ENCODE results near the gene MEIS2. TPM values are rescaled to one million over a fixed set of nuclear protein-coding genes. Genes with fewer than 3 reads are reported as not detected.

The MEIS2 gene
- total and polyA plus RNA-seq, 12 donors, result 36.2 to 139 (median 74.8) TPM

DNA sequence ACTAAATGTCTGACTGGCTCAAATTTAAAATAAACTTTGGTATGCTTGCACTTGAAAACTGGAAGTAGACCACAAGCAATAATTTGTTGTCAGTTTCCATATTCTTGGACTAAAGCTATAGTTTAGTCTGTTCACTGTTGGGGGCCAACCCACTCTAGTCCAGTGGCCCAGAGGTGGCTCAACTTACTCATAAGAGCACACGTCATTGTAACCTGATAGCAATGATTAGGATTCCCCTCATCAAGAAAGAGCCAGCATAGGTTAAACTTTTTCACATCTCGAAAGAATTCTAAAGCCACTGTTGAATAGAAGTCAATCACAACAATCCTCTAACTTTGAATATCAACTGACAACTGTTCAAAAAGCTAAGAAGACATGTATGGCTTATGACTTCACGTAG lies 147.0 kb downstream of the MEIS2 start:
- no peaks in the 10 kb centered on the region for H3K9me3 ChIP-seq (replicated peaks in 1 of 3)
- H3K4me1 ChIP-seq (replicated peaks in 1 of 2), result no peaks in the 10 kb centered on the region
- H3K27me3 ChIP-seq, result no peaks in the 10 kb centered on the region
- no peak overlapping the region for H3K4me3 ChIP-seq
- H3K27ac ChIP-seq, result no peak overlapping the region
- TF ChIP-seq, protein P1, sequence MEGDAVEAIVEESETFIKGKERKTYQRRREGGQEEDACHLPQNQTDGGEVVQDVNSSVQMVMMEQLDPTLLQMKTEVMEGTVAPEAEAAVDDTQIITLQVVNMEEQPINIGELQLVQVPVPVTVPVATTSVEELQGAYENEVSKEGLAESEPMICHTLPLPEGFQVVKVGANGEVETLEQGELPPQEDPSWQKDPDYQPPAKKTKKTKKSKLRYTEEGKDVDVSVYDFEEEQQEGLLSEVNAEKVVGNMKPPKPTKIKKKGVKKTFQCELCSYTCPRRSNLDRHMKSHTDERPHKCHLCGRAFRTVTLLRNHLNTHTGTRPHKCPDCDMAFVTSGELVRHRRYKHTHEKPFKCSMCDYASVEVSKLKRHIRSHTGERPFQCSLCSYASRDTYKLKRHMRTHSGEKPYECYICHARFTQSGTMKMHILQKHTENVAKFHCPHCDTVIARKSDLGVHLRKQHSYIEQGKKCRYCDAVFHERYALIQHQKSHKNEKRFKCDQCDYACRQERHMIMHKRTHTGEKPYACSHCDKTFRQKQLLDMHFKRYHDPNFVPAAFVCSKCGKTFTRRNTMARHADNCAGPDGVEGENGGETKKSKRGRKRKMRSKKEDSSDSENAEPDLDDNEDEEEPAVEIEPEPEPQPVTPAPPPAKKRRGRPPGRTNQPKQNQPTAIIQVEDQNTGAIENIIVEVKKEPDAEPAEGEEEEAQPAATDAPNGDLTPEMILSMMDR (IDR thresholded peaks at IDR 0.05), result no peak
- no peak for TF ChIP-seq POLR2A (IDR thresholded peaks at IDR 0.05)
- DNase-seq, result no peak
- intact Hi-C loops (cut with DNase I), result no loop called here
- peaks cover 0 to 4% of the 10 kb centered on the region in 2 donors for H3K36me3 ChIP-seq (replicated peaks in 1 of 2)
- WGBS, 4 donors, result 77 to 95% (median 93%) methylated on average over 3 of the region's 3 CpGs

DNA sequence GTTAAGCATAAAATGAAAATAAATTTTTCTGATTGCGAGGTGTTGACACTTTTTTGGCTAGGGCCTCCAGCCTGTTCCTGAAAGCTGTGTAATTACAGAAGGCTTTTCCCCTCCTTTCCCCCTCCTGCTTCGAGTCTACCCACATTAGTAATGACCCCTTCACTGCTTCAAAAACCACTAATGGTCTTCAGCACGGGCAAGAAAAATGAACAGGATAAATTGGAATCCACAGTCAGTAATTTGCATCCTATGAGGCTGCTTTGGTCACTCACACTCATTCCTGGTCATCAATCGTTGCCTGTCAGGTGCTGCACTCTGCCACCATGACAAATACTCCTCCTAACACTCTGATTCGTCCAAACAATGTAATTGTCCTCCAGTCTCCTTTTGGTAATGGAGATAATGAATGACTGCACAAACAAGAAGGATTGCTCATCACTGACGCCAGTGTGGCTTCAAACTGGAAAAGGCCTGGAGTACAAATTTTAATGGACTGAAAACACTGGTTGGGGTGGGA lies 148.6 kb downstream of the MEIS2 start:
- DNase-seq, result peak in 2 of 7 donors; percentile 8 to 9
- H3K4me1 ChIP-seq (replicated peaks in 1 of 2), result no peaks in the 10 kb centered on the region
- H3K27me3 ChIP-seq, result no peaks in the 10 kb centered on the region
- H3K9me3 ChIP-seq (replicated peaks in 1 of 3), result no peaks in the 10 kb centered on the region
- TF ChIP-seq, protein P1 (IDR thresholded peaks at IDR 0.05), result no peak
- no peak for TF ChIP-seq POLR2A (IDR thresholded peaks at IDR 0.05)
- intact Hi-C loops (cut with DNase I), result no loop called here
- H3K27ac ChIP-seq, result no peak overlapping the region
- 32 to 41% (median 38%) methylated on average over 6 of the region's 6 CpGs for WGBS, 4 donors
- H3K4me3 ChIP-seq, result no peak overlapping the region
- peaks cover 0 to 4% of the 10 kb centered on the region in 2 donors for H3K36me3 ChIP-seq (replicated peaks in 1 of 2)

DNA sequence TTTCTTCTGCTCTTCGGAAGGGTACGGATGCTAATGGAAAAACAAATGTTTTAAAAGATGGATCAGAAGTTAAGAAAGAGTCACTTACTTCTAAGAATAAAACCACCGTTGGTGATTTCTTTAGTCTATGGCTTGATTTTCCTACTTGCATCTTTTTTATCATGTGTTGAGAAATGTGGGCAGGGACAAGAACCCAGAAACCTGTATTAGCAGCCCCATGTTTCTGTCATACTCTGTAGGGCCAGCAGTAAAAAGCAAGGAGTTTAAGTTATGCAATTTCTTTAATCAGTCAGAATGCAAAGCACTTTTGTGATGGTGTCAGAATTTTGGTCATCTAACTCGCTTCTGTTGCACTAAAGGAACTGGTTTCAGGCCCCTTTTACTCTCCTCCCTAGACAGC lies 150.0 kb downstream of the MEIS2 start:
- TF ChIP-seq POLR2A (IDR thresholded peaks at IDR 0.05), result no peak
- TF ChIP-seq, protein P1 (IDR thresholded peaks at IDR 0.05), result no peak
- Histone ChIP-seq H3K27me3 (no peaks in the 10 kb centered on the region), H3K27ac (no peak overlapping the region), H3K4me1 (replicated peaks in 1 of 2) (no peaks in the 10 kb centered on the region), H3K9me3 (replicated peaks in 1 of 3) (no peaks in the 10 kb centered on the region), H3K36me3 (replicated peaks in 1 of 2) (peaks cover 0 to 4% of the 10 kb centered on the region in 2 donors), H3K4me3 (no peak overlapping the region)
- WGBS, 4 donors, result 91 to 97% (median 93%) methylated on average over 4 of the region's 4 CpGs
- no peak for DNase-seq
- intact Hi-C loops (cut with DNase I), result no loop called here

DNA sequence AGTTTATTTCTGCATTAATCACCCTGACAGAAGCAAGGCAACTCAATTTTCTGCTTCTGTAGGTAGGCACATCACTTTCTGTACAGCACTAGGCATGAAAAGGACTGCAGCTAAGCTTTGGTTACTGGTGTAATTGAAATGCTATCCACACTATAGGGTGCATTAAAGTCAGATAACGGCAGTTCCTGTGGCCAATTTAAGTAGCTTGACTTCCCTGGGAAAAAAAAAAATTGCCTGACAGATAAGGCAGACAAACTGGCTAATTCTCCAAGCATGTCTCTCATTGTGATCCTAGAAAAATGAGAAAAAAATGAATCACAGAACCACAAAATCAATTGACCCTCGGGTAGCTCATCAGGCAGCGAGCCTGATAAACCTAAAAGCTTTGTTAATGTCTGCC lies 151.4 kb downstream of the MEIS2 start:
- whole genome bisulfite sequencing, 4 donors, result 60 to 80% (median 75%) methylated on average over 3 of the region's 3 CpGs
- TF ChIP-seq POLR2A (IDR thresholded peaks at IDR 0.05), result no peak
- TF ChIP-seq, protein P1 (IDR thresholded peaks at IDR 0.05), result no peak
- H3K4me1 ChIP-seq (replicated peaks in 1 of 2), result no peaks in the 10 kb centered on the region
- no peaks in the 10 kb centered on the region for H3K27me3 ChIP-seq
- peaks cover 0 to 4% of the 10 kb centered on the region in 2 donors for H3K36me3 ChIP-seq (replicated peaks in 1 of 2)
- no peak overlapping the region for H3K27ac ChIP-seq
- no peak overlapping the region for H3K4me3 ChIP-seq
- no peak for DNase-seq
- intact Hi-C loops (cut with DNase I), result no loop called here
- H3K9me3 ChIP-seq (replicated peaks in 1 of 3), result no peaks in the 10 kb centered on the region

Data from adrenal gland (tissue), 12 donors.